ENCODE measurements around the gene ASCC1. TPM values are rescaled to one million over a fixed set of nuclear protein-coding genes. Genes with fewer than 3 reads are reported as not detected.

ASCC1 gene
- total and polyA plus RNA-seq, 9 donors, result 21.6 to 53.9 (median 31.1) TPM

DNA sequence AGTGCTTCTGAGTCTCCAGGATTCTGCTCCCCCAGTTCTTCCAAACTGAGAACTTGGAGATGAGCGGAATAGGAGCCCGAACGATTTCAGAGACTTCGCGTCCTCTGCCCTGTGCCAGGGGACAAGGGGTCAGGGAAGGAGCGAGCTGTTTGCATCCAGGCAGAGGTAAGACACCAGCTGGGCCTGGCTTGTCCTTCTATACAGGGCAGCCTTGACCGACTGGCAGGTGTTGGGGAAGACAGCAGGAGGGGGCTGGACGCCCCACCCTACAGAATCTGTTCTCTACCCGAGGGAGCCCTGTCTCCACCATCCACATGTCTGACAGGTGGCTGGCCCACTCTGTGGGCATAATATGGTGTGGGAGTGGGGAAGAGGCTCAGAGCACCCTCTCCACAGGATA is 134.9 kb downstream of the ASCC1 start:
- Histone ChIP-seq H3K36me3 (no peaks in the 10 kb centered on the region), H3K4me3 (no peak overlapping the region), H3K27me3 (no peaks in the 10 kb centered on the region), H3K9me3 (no peaks in the 10 kb centered on the region), H3K27ac (no peak overlapping the region), H3K4me1 (ENCODE audit: insufficient read depth) (no peaks in the 10 kb centered on the region)
- DNase-seq, result no peak
- 78 to 93% (median 87%) methylated on average over 9 of the region's 9 CpGs for WGBS, 3 donors
- TF ChIP-seq CTCF (IDR thresholded peaks at IDR 0.05) (no peak), EP300 (IDR thresholded peaks at IDR 0.05) (no peak), POLR2A (IDR thresholded peaks at IDR 0.05) (no peak)
- intact Hi-C loops (cut with DNase I), result no loop called here

DNA sequence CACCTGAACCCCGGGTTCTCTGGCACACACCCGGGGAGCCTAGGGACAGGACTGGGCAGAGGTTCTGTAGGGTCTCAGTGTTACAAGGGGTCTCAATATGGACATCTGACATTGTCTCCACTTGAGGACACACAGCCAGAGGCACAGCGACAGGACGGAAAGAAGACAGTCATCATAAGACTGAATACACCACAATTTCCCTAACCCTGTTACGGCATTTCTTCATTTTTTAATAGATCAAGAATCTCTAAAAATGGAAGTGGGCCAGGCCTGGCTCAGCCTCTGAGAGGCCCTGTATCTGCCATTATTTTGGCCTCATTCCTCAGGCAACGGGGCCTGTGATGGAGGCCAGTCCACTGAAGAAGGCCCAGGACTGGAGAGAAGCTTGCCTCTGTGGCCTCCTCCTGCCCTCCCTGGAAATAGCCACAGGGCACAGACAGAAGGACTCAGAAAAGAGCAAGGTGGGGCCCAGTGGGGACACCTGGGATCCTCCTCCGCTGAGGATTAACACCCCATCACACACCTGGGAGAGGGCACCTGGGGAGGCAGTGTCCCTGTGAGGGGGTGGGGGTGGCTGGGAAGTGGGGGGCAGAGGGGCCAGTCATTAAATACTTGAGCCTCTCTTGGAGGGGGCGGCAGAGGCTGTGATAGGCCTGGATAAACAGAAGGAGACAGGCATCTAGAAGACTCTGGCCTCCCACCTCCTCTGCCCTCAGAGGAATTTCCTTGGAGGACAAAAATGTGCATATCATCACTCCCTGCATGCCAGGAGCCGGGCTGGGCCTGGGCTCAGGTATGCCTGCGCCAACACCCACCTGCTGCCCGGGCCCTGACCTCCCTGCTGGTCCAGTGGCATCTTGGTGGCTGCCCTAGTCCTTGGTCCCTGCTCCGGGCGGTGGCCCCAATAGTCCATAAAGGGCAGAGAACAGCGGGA is 135.8 kb downstream of the ASCC1 start:
- intact Hi-C loops (cut with DNase I), result no loop called here
- DNase-seq, result peak in 1 of 5 donors; percentile 18
- Histone ChIP-seq H3K4me1 (ENCODE audit: insufficient read depth) (no peaks in the 10 kb centered on the region), H3K27ac (no peak overlapping the region), H3K36me3 (no peaks in the 10 kb centered on the region), H3K27me3 (no peaks in the 10 kb centered on the region), H3K4me3 (no peak overlapping the region), H3K9me3 (no peaks in the 10 kb centered on the region)
- TF ChIP-seq EP300 (IDR thresholded peaks at IDR 0.05) (no peak), POLR2A (IDR thresholded peaks at IDR 0.05) (no peak), CTCF (IDR thresholded peaks at IDR 0.05) (no peak)
- WGBS, 3 donors, result 81 to 87% (median 86%) methylated on average over 14 of the region's 14 CpGs

GRCh38 chr10:72079356-72079755 is 136.7 kb downstream of the ASCC1 start:
- WGBS, 3 donors, result 80 to 82% (median 81%) methylated on average over 5 of the region's 5 CpGs

More at GRCh38 chr10:72079356-72079755, 136.7 kb downstream of the ASCC1 start:
- intact Hi-C loops (cut with DNase I), result no loop called here
- Histone ChIP-seq H3K36me3 (no peaks in the 10 kb centered on the region), H3K27ac (no peak overlapping the region), H3K4me3 (no peak overlapping the region), H3K27me3 (no peaks in the 10 kb centered on the region), H3K9me3 (no peaks in the 10 kb centered on the region), H3K4me1 (ENCODE audit: insufficient read depth) (no peaks in the 10 kb centered on the region)
- TF ChIP-seq EP300 (IDR thresholded peaks at IDR 0.05) (no peak), CTCF (IDR thresholded peaks at IDR 0.05) (no peak), POLR2A (IDR thresholded peaks at IDR 0.05) (no peak)
- no peak for DNase-seq
